Measurements from ENCODE around the gene SNX8.

SNX8 gene

GRCh38 chr7:2248984-2249694 is 65.1 kb downstream of the SNX8 start:
- Histone ChIP-seq H3K27ac (ENCODE audit: insufficient read depth, low read depth, low read length, poor library complexity, severe bottlenecking) (no peak overlapping the region), H3K36me3 (ENCODE audit: control insufficient read depth, insufficient read depth, low read length) (peaks cover 4% of the 10 kb centered on the region)
- 86 to 91% methylated on average over 24 of the region's 24 CpGs for WGBS, 2 experiments

GRCh38 chr7:2247141-2247995 is 66.9 kb downstream of the SNX8 start:
- H3K36me3 ChIP-seq (ENCODE audit: control insufficient read depth, insufficient read depth, low read length) = peaks cover 4% of the 10 kb centered on the region
- H3K4me1 ChIP-seq (ENCODE audit: control insufficient read depth, insufficient read depth, low read length) = peaks cover 10% of the 10 kb centered on the region
- H3K27me3 ChIP-seq (ENCODE audit: control insufficient read depth, insufficient read depth, low read length, poor library complexity, severe bottlenecking) = no peaks in the 10 kb centered on the region
- H3K27ac ChIP-seq (ENCODE audit: insufficient read depth, low read depth, low read length, poor library complexity, severe bottlenecking) = no peak overlapping the region
- no peaks in the 10 kb centered on the region for H3K9me3 ChIP-seq (ENCODE audit: control insufficient read depth, low read length)
- 64 to 68% methylated on average over 36 of the region's 36 CpGs for WGBS, 2 experiments
- no peak overlapping the region for H3K4me3 ChIP-seq (ENCODE audit: insufficient read depth, low read depth, low read length)

More at GRCh38 chr7:2248984-2249694, 65.1 kb downstream of the SNX8 start:
- Histone ChIP-seq H3K27me3 (ENCODE audit: control insufficient read depth, insufficient read depth, low read length, poor library complexity, severe bottlenecking) (no peaks in the 10 kb centered on the region), H3K4me3 (ENCODE audit: insufficient read depth, low read depth, low read length) (no peak overlapping the region), H3K4me1 (ENCODE audit: control insufficient read depth, insufficient read depth, low read length) (no peaks in the 10 kb centered on the region), H3K9me3 (ENCODE audit: control insufficient read depth, low read length) (no peaks in the 10 kb centered on the region)

GRCh38 chr7:2245883-2246675 is 68.2 kb downstream of the SNX8 start:
- Histone ChIP-seq H3K27me3 (ENCODE audit: control insufficient read depth, insufficient read depth, low read length, poor library complexity, severe bottlenecking) (no peaks in the 10 kb centered on the region), H3K9me3 (ENCODE audit: control insufficient read depth, low read length) (no peaks in the 10 kb centered on the region), H3K36me3 (ENCODE audit: control insufficient read depth, insufficient read depth, low read length) (no peaks in the 10 kb centered on the region), H3K27ac (ENCODE audit: insufficient read depth, low read depth, low read length, poor library complexity, severe bottlenecking) (no peak overlapping the region), H3K4me3 (ENCODE audit: insufficient read depth, low read depth, low read length) (no peak overlapping the region), H3K4me1 (ENCODE audit: control insufficient read depth, insufficient read depth, low read length) (peaks cover 10% of the 10 kb centered on the region)
- WGBS, 2 experiments = 84 to 90% methylated on average over 22 of the region's 22 CpGs

- H3K27me3 ChIP-seq (ENCODE audit: control insufficient read depth, insufficient read depth, low read length, poor library complexity, severe bottlenecking) = no peaks in the 10 kb centered on the region
- 93 to 94% methylated on average over 25 of the region's 25 CpGs for WGBS, 2 experiments
These were observed 69.7 kb downstream of the SNX8 start for GRCh38 chr7:2244404-2244995.

GRCh38 chr7:2243458-2243857 is 70.8 kb downstream of the SNX8 start:
- no peaks in the 10 kb centered on the region for H3K27me3 ChIP-seq (ENCODE audit: control insufficient read depth, insufficient read depth, low read length, poor library complexity, severe bottlenecking)
- no peak overlapping the region for H3K4me3 ChIP-seq (ENCODE audit: insufficient read depth, low read depth, low read length)
- H3K36me3 ChIP-seq (ENCODE audit: control insufficient read depth, insufficient read depth, low read length) = peaks cover 11% of the 10 kb centered on the region
- no peaks in the 10 kb centered on the region for H3K9me3 ChIP-seq (ENCODE audit: control insufficient read depth, low read length)
- peaks cover 10% of the 10 kb centered on the region for H3K4me1 ChIP-seq (ENCODE audit: control insufficient read depth, insufficient read depth, low read length)
- WGBS, 2 experiments = 89 to 93% methylated on average over 12 of the region's 12 CpGs
- no peak overlapping the region for H3K27ac ChIP-seq (ENCODE audit: insufficient read depth, low read depth, low read length, poor library complexity, severe bottlenecking)

More at GRCh38 chr7:2244404-2244995, 69.7 kb downstream of the SNX8 start:
- Histone ChIP-seq H3K36me3 (ENCODE audit: control insufficient read depth, insufficient read depth, low read length) (peaks cover 3% of the 10 kb centered on the region), H3K4me1 (ENCODE audit: control insufficient read depth, insufficient read depth, low read length) (peaks cover 10% of the 10 kb centered on the region), H3K27ac (ENCODE audit: insufficient read depth, low read depth, low read length, poor library complexity, severe bottlenecking) (no peak overlapping the region), H3K4me3 (ENCODE audit: insufficient read depth, low read depth, low read length) (no peak overlapping the region), H3K9me3 (ENCODE audit: control insufficient read depth, low read length) (no peaks in the 10 kb centered on the region)

GRCh38 chr7:2242541-2243429 is 71.5 kb downstream of the SNX8 start:
- H3K4me3 ChIP-seq (ENCODE audit: insufficient read depth, low read depth, low read length) = peak overlapping the region; percentile 86
- H3K27ac ChIP-seq (ENCODE audit: insufficient read depth, low read depth, low read length, poor library complexity, severe bottlenecking) = peak overlapping the region; percentile 12
- no peaks in the 10 kb centered on the region for H3K27me3 ChIP-seq (ENCODE audit: control insufficient read depth, insufficient read depth, low read length, poor library complexity, severe bottlenecking)
- H3K36me3 ChIP-seq (ENCODE audit: control insufficient read depth, insufficient read depth, low read length) = peaks cover 17% of the 10 kb centered on the region
- no peaks in the 10 kb centered on the region for H3K9me3 ChIP-seq (ENCODE audit: control insufficient read depth, low read length)
- H3K4me1 ChIP-seq (ENCODE audit: control insufficient read depth, insufficient read depth, low read length) = peaks cover 10% of the 10 kb centered on the region
- WGBS, 2 experiments = 12 to 13% methylated on average over 21 of the region's 21 CpGs

- Histone ChIP-seq H3K4me3 (ENCODE audit: insufficient read depth, low read depth, low read length) (peak within 1 kb of the TSS; percentile 86), H3K27me3 (ENCODE audit: control insufficient read depth, insufficient read depth, low read length, poor library complexity, severe bottlenecking) (no peaks in the 10 kb centered on the region), H3K4me1 (ENCODE audit: control insufficient read depth, insufficient read depth, low read length) (peaks cover 10% of the 10 kb centered on the region), H3K27ac (ENCODE audit: insufficient read depth, low read depth, low read length, poor library complexity, severe bottlenecking) (peak within 1 kb of the TSS; percentile 12), H3K9me3 (ENCODE audit: control insufficient read depth, low read length) (no peaks in the 10 kb centered on the region), H3K36me3 (ENCODE audit: control insufficient read depth, insufficient read depth, low read length) (peaks cover 26% of the 10 kb centered on the region)
- WGBS, 2 experiments = 0 to 1% methylated on average over 81 of the region's 81 CpGs
These were observed 72.4 kb downstream of the SNX8 start, which contains the start of the genes MRM2 and NUDT1 for GRCh38 chr7:2241580-2242540. TSS of gene MRM2 (minus strand) at chr7:2242205. CDS start at chr7:2242169, 36 bp downstream. TSS of gene NUDT1 (plus strand) at chr7:2242226. CDS start at chr7:2244575, 2,349 bp downstream.

- Histone ChIP-seq H3K9me3 (ENCODE audit: control insufficient read depth, low read length) (no peaks in the 10 kb centered on the region), H3K27ac (ENCODE audit: insufficient read depth, low read depth, low read length, poor library complexity, severe bottlenecking) (no peak overlapping the region), H3K36me3 (ENCODE audit: control insufficient read depth, insufficient read depth, low read length) (peaks cover 45% of the 10 kb centered on the region), H3K4me3 (ENCODE audit: insufficient read depth, low read depth, low read length) (no peak overlapping the region), H3K4me1 (ENCODE audit: control insufficient read depth, insufficient read depth, low read length) (peaks cover 10% of the 10 kb centered on the region), H3K27me3 (ENCODE audit: control insufficient read depth, insufficient read depth, low read length, poor library complexity, severe bottlenecking) (no peaks in the 10 kb centered on the region)
- 96 to 97% methylated on average over 17 of the region's 17 CpGs for WGBS, 2 experiments
These were observed 75.0 kb downstream of the SNX8 start for GRCh38 chr7:2239242-2239641.
